ENCODE measurements around the gene BIRC6.
A peak's percentile ranks its signal among the peaks of the same experiment; 100 is the strongest.
"Not testable (repeated sequence)": the region's sequence is repeated elsewhere in the genome, so short reads cannot be mapped to it uniquely, and the experiment has no call there.

Gene BIRC6, protein sequence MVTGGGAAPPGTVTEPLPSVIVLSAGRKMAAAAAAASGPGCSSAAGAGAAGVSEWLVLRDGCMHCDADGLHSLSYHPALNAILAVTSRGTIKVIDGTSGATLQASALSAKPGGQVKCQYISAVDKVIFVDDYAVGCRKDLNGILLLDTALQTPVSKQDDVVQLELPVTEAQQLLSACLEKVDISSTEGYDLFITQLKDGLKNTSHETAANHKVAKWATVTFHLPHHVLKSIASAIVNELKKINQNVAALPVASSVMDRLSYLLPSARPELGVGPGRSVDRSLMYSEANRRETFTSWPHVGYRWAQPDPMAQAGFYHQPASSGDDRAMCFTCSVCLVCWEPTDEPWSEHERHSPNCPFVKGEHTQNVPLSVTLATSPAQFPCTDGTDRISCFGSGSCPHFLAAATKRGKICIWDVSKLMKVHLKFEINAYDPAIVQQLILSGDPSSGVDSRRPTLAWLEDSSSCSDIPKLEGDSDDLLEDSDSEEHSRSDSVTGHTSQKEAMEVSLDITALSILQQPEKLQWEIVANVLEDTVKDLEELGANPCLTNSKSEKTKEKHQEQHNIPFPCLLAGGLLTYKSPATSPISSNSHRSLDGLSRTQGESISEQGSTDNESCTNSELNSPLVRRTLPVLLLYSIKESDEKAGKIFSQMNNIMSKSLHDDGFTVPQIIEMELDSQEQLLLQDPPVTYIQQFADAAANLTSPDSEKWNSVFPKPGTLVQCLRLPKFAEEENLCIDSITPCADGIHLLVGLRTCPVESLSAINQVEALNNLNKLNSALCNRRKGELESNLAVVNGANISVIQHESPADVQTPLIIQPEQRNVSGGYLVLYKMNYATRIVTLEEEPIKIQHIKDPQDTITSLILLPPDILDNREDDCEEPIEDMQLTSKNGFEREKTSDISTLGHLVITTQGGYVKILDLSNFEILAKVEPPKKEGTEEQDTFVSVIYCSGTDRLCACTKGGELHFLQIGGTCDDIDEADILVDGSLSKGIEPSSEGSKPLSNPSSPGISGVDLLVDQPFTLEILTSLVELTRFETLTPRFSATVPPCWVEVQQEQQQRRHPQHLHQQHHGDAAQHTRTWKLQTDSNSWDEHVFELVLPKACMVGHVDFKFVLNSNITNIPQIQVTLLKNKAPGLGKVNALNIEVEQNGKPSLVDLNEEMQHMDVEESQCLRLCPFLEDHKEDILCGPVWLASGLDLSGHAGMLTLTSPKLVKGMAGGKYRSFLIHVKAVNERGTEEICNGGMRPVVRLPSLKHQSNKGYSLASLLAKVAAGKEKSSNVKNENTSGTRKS (N-terminal part only)

DNA sequence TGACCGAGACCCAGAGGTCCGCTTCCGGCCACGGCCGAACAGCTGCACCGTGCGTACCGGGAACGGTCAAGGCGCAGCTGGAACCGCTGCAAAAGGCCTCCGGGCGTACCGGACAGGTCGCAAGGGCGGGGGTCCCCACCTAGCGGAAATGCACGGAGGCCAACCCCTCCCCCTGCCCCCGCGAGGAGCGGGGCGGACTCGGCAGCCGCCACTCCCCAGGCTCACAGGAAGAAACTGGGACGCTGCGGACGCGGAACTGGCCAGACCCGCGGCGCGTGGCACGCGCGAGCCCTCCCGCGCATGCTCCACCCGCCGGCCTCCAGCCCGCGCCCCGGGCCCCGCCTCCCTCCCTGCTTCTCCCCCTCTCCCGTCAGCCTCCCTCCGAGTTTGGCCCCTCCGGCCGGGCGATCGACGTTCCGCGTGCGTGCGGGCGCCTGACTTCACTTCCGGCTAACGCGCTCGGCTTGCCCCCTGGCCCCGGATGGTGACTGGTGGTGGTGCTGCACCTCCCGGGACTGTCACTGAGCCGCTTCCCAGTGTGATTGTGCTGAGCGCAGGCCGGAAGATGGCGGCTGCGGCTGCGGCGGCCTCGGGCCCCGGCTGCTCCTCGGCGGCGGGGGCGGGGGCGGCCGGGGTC is at the start of gene BIRC6:
Gene BIRC6, plus strand, starts transcription at position 343 of the 637 bp plus-strand sequence. Its CDS starts 139 bp downstream, at position 482.
- DNase-seq (ENCODE audit: low read depth in 3 of 3): peak; percentile 94 to 96 (median 96)

DNA sequence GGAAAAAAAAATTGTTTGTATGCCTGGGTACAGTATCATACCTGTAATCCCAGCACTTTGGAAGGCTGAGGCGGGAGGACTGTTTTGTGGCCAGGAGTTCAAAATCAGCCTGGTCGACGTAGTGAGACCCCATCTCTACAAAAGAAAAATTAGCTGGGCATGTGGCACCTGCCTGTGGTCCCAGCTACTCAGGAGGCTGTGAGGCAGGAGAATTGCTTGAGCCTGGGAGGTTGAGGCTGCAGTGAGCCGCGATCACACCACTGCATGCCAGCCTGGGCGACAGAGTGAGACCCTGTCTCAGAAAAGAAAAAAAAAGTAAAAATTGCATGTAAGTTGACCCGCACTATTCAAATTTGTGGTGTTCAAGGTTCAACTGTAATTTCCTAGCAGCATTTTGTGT is 46.2 kb upstream of the BIRC6 start:
- DNase-seq (ENCODE audit: low read depth in 3 of 3): no peak

DNA sequence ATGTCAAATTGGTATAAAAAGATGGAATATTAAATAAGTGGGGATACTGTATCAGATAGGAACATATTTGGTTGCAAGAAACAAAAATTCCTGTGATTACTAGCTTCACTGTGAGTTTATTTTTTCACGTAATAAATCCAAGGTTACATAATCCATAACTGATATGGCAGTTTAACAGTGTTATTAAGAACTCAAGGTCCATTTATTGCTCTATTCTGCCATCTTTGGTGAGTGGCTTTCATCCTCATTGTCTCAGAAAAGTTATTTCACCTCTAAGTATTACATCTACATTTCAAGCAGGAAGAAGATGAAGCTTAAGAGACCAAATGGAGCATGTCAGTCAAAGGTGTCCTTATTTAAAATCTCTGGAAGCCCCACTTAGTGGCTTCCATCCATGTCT is 41.9 kb upstream of the BIRC6 start:
- no peak for DNase-seq (ENCODE audit: low read depth in 3 of 3)

DNA sequence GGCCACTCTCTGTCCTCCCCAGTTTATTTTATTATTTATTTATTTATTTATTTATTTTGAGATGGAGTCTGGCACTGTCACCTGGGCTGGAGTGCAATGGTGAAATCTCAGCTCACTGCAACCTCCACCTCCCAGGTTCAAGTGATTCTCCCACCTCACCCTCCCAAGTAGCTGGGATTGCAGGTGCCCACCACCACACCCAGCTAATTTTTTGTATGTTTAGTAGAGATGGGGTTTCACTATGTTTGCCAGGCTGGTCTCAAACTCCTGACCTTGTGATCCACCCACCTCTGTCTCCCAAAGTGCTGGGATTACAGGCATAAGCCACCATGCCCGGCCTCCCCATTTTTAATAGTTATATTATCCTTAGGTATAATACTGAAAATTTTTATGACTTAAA is 28.1 kb upstream of the BIRC6 start:
- not testable (repeated sequence) for DNase-seq (ENCODE audit: low read depth in 3 of 3)

DNA sequence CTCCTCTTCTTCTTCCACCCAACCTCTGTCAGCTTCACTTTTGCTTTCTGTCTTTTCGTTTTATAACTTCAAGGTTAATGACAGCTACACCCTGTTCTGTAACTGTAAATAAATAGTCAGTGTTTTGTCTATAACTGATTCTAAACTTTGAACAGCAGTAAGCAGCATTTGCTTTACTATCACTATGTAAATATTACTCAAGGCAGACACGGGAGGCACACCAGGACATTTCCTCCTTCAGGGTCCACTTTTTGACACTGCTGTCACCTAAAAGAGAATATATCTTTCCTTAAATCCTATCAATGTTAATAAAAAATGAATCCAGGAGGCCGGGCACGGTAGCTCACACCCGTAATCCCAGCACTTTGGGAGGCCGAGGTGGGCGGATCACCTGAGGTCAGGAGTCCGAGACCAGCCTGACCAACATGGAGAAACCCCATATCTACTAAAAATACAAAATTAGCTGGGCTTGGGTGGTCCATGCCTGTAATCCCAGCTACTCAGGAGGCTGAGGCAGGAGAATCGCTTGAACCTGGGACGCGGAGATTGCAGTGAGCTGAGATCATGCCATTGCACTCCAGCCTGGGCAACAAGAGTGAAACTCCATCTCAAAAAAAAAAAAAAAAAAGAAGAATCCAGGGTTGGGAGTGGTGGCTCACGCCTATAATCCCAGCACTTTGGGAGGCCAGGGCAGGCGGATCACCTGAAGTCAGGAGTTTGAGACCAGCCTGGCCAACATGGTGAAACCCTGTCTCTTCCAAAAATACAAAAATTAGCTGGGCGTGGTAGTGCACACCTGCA is 27.4 kb upstream of the BIRC6 start:
- DNase-seq (ENCODE audit: low read depth in 3 of 3): not testable (repeated sequence)

DNA sequence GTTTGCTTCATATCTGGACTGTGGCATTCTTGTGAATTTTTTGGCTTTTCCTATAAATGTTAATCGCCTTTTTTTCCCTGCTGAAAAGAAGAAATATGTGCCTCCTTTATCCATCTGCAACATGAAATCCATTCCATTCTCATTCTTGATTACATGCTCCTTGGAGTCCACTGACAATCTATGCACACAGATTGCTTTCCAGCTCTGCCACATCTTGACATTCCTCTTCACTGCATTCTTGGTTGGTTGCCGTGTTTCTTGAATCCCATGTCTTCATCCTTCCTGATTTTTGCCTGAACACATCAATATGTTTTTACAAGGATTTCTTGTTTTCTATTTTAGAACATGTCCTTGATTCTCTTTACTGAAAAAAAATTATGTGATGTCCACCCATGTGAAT is 26.7 kb upstream of the BIRC6 start:
- no peak for DNase-seq (ENCODE audit: low read depth in 3 of 3)

DNA sequence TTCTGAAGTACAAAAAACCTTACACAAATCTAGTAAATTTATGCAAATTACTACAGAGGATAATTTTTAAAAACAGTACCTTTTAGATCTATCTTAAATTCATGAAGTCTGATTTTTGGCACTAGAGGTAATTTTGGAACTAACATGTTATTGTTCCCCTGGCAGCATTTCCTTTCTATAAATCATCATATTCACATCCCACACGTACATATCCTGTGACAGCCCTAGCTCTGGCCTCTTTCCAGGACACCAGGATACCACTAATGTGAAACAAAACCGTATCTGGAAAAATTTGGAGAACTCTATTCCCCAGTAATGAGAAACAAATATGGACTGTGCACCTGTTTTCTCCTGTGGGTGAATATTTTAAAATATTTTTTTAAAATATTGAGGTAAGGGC is 14.0 kb upstream of the BIRC6 start:
- no peak for DNase-seq (ENCODE audit: low read depth in 3 of 3)

DNA sequence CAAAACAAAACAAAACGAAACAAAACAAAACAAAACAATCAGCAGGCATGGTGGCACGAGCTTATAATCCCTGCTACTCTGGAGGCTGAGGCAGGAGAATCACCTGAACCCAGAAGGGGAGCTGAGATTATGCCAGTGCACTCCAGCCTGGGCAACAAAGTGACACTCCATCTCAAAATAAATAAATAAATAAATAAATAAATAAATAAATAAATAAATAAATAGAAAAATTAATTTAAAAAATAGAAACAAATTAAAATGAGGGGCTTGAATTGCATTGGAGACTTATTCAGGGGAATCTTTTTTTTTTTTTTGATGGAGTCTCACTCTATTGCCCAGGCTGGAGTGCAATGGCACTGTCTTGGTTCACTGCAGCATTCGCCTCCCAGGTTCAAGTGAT is 6.0 kb upstream of the BIRC6 start:
- DNase-seq (ENCODE audit: low read depth in 3 of 3): not testable (repeated sequence)

DNA sequence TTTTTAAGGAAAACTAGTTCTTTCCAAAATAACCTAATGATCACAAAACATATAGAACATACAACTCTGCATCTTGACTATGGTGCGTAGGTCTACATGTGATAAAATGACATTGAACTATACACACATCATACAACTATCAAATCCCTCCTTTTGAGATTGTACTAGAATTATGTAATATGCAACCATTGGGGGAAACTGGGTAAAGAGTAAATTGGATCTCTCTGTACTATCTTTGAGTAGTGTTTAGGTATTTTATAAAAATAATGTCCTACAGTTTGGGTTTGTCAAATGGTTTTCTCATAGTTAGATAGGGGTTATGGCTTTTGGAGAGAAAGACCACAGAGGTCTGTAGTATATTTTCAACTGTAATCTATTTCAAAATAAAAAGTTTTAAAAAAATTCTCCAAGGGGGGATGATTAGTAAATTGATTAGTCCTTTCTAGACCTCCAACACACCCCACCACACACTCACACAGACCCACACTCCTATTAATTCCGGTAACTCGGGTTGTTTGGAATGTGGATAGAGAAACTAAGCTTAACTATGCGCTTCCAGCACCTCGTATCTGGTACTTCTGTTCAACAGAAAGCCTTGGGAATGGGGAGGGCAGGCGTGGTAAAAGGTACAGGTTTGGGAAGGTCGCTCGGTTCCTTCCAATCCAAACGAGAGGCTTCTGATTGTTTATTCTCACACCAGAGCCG is 695 bp upstream of the BIRC6 start:
- no peak for DNase-seq (ENCODE audit: low read depth in 3 of 3)

DNA sequence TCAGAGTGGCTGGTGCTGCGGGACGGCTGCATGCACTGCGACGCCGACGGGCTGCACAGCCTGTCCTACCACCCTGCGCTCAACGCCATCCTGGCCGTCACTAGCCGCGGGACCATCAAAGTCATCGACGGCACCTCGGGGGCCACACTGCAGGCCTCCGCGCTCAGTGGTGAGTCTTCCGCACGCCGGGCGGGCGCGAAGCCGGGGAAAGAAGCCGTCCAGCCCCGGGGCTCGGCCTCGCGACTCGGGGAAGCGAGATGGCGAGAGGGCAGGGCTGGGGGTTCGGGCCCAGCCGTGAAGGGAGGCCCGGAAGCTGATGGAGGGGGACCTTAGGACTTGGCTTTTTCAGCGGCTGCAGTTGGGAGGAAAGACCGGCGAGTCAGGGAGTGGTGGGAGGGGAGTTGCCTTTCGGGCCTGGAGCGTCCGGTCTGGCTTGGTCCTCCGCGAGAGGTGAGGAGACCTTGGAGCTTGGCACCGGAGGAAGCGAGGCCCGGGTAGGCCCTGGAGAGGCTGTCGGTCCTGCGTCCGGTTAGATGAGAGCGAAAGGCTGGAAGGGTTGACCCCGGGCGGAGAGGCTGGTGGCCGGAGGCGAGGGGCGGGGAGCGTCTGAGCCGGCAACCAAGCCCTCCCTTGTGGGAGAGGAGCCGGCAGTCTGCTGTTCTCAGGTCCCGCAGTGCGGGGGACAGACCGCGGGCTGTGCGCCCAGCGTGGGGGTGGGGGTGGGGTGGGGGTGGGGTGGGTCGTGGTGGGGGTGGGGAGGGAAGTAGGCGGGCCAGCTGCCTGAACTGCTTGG is 691 bp downstream of the BIRC6 start:
- peak in 2 of 3 donors; percentile 11 to 20 for DNase-seq (ENCODE audit: low read depth in 3 of 3)

DNA sequence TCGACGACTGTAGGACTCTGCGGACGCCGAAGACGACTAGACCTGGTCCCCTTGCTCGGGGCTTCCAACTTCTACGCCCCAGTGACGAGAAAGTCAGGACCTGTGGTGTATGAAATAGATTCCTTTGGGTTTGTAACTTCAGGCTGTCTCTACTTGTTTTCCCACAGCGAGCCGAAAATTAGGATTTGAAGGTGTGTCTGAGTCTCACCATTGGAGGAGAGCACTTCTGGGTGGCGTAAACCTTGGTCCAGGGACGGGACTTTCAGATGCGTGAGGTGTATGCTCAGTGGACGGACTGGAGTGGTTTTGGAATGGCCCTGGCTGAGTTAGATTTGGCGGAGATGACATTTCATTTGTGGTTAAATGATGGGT is 1.3 kb downstream of the BIRC6 start:
- DNase-seq (ENCODE audit: low read depth in 3 of 3): peak in 1 of 3 donors; percentile 3

DNA sequence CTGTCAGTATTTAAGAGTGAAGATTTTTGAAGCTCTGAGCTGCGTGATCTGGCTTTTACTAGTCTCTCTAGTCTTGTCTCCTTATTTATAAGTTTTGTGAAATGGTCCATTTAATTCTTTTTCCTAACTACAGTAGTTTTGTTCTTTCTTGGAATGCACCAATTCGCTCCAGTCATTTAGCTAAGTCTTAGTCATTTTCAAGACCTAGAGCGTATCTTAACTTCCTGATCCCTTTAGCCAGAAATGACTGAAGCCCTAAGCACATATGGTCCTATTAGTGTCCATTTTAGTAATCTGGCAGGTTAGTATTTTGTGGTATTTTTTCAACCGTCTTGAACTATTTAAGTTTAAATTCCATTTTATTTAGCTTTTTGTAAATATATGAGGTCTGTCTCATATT is 3.6 kb downstream of the BIRC6 start:
- DNase-seq (ENCODE audit: low read depth in 3 of 3): no peak

DNA sequence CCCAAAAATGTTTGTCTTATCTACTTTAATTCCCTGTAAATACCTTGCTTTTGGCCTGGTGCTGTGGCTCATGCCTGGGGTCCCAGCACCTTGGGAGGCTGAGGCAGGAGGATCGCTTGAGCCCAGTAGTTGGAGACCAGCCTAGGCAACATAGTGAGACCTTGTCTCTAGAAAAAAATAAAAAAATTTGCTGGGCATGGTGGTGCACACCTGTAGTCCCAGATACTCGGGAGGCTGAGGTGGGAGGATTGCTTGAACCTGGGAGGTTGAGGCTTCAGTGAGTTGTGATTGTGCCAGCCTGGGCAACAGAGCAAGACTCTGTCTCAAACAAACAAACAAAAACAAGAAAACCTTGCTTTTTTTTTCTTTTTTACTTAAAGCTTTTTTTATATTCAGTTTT is 6.2 kb downstream of the BIRC6 start:
- DNase-seq (ENCODE audit: low read depth in 3 of 3): not testable (repeated sequence)

DNA sequence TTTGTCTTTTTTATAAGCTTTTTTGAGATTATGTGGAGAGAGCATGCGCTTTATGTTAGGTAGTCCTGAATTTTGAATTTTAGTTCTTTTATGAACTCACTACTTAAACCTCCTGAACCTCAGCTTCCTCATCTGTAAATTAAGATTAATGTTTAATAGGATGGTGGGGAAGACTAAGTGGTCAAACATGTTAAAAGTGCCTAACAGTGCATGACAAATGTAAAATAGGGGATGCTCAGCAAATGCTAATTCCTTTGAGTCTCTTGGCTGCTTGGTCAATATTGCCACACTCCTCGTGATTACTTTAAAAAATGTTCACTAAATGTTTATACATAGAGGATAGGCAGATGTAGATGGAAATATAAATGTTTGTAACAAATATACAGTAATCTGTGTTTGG is 6.8 kb downstream of the BIRC6 start:
- no peak for DNase-seq (ENCODE audit: low read depth in 3 of 3)

DNA sequence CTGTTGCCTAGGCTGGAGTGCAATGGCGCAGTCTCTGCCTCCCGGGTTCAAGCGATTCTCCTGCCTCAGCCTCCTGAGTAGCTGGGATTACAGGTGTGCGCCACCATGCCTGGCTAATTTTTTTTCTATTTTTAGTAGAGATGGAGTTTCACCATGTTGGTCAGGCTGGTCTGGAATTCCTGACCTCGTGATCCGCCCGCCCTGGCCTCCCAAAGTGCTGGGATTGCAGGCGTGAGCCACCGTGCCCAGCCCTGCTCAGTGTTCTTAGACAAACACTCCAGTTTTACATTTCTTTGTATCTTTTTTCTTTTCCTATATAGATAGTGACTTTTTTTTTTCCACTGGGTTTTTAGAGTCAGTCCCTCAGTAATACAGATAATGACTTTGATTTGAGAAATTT is 7.5 kb downstream of the BIRC6 start:
- DNase-seq (ENCODE audit: low read depth in 3 of 3): not testable (repeated sequence)

DNA sequence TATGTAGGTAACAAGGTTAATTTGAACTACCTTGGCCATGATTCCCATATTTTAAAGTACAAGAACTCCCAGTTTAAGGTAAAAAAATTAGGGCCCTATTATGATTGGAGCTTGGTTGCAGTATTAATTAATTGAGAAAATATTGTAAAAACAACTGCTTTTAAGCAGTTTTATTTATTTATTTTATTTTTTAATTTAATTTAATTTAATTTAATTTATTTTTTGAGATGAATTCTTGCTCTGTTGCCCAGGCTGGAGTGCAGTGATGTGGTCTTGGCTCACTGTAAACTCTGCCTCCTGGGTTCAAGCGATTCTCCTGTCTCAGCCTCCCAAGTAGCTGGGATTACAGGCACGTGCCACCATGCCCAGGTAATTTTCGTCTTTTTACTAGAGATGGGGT is 8.9 kb downstream of the BIRC6 start:
- not testable (repeated sequence) for DNase-seq (ENCODE audit: low read depth in 3 of 3)

DNA sequence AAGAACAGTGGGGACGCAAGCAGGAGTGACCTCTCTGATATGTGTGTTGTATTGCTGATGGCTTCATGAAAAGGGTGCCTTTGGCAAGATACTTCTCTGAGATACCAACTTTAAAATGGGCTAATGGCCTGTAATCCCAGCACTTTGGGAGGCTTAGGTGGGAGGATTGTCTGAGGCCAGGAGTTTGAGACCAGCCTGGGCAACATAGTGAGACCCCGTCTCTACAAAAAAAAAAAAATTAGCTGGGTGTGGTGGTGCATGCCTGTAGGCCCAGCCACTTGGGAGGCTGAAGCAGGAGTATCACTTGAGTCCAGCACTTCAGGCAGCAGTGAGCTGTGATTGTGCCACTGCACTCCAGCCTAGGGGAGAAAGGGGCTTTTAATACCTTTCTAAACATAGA is 9.8 kb downstream of the BIRC6 start:
- no peak for DNase-seq (ENCODE audit: low read depth in 3 of 3)

DNA sequence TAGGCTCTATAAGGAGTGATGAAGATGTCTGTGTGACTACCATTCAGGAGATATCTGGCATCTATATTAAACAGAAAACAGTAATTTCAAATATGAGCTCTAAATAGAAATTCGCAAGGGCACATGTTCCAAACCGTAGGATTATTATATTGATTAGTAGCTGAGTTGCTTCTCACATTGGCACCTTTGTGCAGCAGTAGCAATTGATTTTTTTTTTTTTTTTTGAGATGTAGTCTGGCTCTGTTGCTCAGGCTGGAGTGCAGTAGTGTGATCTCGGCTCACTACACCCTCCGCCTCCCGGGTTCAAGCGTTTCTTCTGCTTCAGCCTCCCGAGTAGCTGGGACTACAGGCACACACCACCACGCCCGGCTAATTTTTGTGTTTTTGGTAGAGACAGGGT is 12.4 kb downstream of the BIRC6 start:
- DNase-seq (ENCODE audit: low read depth in 3 of 3): no peak

DNA sequence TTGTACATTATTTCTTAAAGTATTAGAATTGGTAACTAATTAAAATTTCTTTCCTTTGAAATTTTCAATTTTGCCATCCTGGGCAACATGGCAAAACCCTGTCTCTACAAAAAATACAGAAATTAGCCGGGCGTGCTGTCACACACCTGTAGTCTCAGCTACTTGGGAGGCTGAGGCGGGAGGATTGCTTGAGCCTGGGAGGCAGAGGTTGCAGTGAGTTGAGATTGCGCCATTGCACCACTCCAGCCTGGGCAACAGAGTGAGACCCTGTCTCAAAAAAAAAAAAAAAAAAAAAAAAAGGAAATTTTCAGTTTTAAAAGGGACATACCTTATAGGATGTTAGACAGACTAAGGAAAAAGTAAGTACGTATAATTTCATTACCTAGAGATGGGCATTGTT is 14.1 kb downstream of the BIRC6 start:
- DNase-seq (ENCODE audit: low read depth in 3 of 3): not testable (repeated sequence)
